Amniotic stem cell (primary cell): ENCODE data around the gene HIC2.
"Not testable (repeated sequence)": the region's sequence is repeated elsewhere in the genome, so short reads cannot be mapped to it uniquely, and the experiment has no call there.

Experiments used
- DNase-seq: peaks from one replicate; lab custom pipeline; 2025; lab: John Stamatoyannopoulos, UW

The HIC2 gene

GRCh38 chr22:21435998-21436810, 19.0 kb downstream of the HIC2 start:
- DNase-seq, result not testable (repeated sequence)

- not testable (repeated sequence) for DNase-seq
These were observed 20.8 kb downstream of the HIC2 start for GRCh38 chr22:21438013-21438412.

- not testable (repeated sequence) for DNase-seq
These were observed 23.0 kb downstream of the HIC2 start for GRCh38 chr22:21440018-21440636.

- DNase-seq, result not testable (repeated sequence)
These were observed 23.5 kb downstream of the HIC2 start for GRCh38 chr22:21440676-21441075.

- DNase-seq, result not testable (repeated sequence)
These were observed 24.0 kb downstream of the HIC2 start for GRCh38 chr22:21441170-21441569.

GRCh38 chr22:21442123-21442522, 25.0 kb downstream of the HIC2 start:
- DNase-seq, result not testable (repeated sequence)

GRCh38 chr22:21442646-21443045, 25.5 kb downstream of the HIC2 start:
- DNase-seq, result not testable (repeated sequence)

GRCh38 chr22:21443057-21443734, 26.0 kb downstream of the HIC2 start:
- no peak for DNase-seq

GRCh38 chr22:21443735-21444421, 26.7 kb downstream of the HIC2 start:
- DNase-seq, result no peak

GRCh38 chr22:21444701-21445436, 27.7 kb downstream of the HIC2 start:
- no peak for DNase-seq

GRCh38 chr22:21445437-21446127, 28.4 kb downstream of the HIC2 start:
- no peak for DNase-seq

- DNase-seq, result no peak
These were observed 29.1 kb downstream of the HIC2 start for GRCh38 chr22:21446128-21446826.

- DNase-seq, result no peak
These were observed 29.9 kb downstream of the HIC2 start for GRCh38 chr22:21446827-21447690.

GRCh38 chr22:21447694-21448402, 30.7 kb downstream of the HIC2 start:
- DNase-seq, result no peak

- DNase-seq, result no peak
These were observed 31.7 kb downstream of the HIC2 start for GRCh38 chr22:21448627-21449416.

- DNase-seq, result no peak
These were observed 32.6 kb downstream of the HIC2 start for GRCh38 chr22:21449531-21450319.

- DNase-seq, result no peak
These were observed 33.2 kb downstream of the HIC2 start for GRCh38 chr22:21450320-21450831.
